ENCODE measurements around the gene KCNC3.

- TF ChIP-seq CEBPB (IDR thresholded peaks at IDR 0.05; ENCODE audit: low read depth, low read length), result no peak
- peak; percentile 84 for TF ChIP-seq CTCF (conservative IDR thresholded peaks at IDR 0.05; ENCODE audit: low read depth, low read length)
Observed at GRCh38 chr19:50368649-50369570, 39.7 kb upstream of the KCNC3 start.

All from IMR-90 (cell line).